M059J (cell line): Measurements from ENCODE around the gene PTCH1. TPM values are rescaled to one million over a fixed set of nuclear protein-coding genes. Genes with fewer than 3 reads are reported as not detected.

Experiments
- DNase-seq: peaks from one replicate; pipeline ENCODE4 v3.0.0-alpha.2; 2012; ENCODE audit warnings: low read depth
- total RNA-seq: library from RNA; depleted of rRNA; stranded (reverse); fragments of >200 nt; shearing (Covaris generic); gene quantifications from 2 replicates; pipeline ENCODE4 v1.2.3, GENCODE V29; 2014; rRNA removed

PTCH1 gene
- total RNA-seq, 1 experiment from 2014 or later = 3.3 TPM

GRCh38 chr9:95407524-95407923, 109.2 kb downstream of the PTCH1 start:
- DNase-seq = no peak

- DNase-seq = no peak
These were observed 110.7 kb downstream of the PTCH1 start for GRCh38 chr9:95406121-95406520.

- DNase-seq = no peak
These were observed 117.5 kb downstream of the PTCH1 start for GRCh38 chr9:95399261-95399660.

Other genes with a start within 250 kb of the PTCH1 start
- gene FANCC, start 199.3 kb downstream of the PTCH1 start, total RNA-seq = 16.5 and 20.5 TPM in 2 replicates